IgD-negative memory B cell (primary cell): Measurements from ENCODE around the gene SNX20. TPM values are rescaled to one million over a fixed set of nuclear protein-coding genes. Genes with fewer than 3 reads are reported as not detected.
A peak's percentile ranks its signal among the peaks of the same experiment; 100 is the strongest.

ENCODE experiments used
- H3K27ac Mint-ChIP-seq, 3 donors: one replicate each; pipeline ENCODE4 v1.8.0; 2020 to 2022; ENCODE audit warnings: mild to moderate bottlenecking in 3 of 3, mixed read lengths in 3 of 3, moderate library complexity in 1 of 3
- H3K27me3 Mint-ChIP-seq: one replicate; pipeline ENCODE4 v1.8.0; 2021; ENCODE audit warnings: mixed read lengths
- H3K36me3 Mint-ChIP-seq: one replicate; pipeline ENCODE4 v1.8.0; 2020; ENCODE audit warnings: mild to moderate bottlenecking, mixed read lengths
- H3K4me1 Mint-ChIP-seq, 3 donors: one replicate each; pipeline ENCODE4 v1.8.0; 2020 to 2022; ENCODE audit warnings: mixed read lengths in 3 of 3, mild to moderate bottlenecking in 1 of 3
- H3K4me3 Mint-ChIP-seq, 4 donors: one replicate each; pipeline ENCODE4 v1.8.0; 2020 to 2022; ENCODE audit warnings: mild to moderate bottlenecking in 4 of 4, mixed read lengths in 4 of 4, moderate library complexity in 3 of 4
- H3K9me3 Mint-ChIP-seq, 3 donors: one replicate each; pipeline ENCODE4 v1.8.0; 2020 to 2021; ENCODE audit warnings: mixed read lengths in 3 of 3, mild to moderate bottlenecking in 1 of 3
- polyA plus RNA-seq: library from polyadenylated mRNA; unstranded; fragments of 300-500 nt; fragmentation: Illumina TruSeq; gene quantifications from one replicate; pipeline ENCODE4 v1.2.3, GENCODE V29; 2021

Gene SNX20, protein sequence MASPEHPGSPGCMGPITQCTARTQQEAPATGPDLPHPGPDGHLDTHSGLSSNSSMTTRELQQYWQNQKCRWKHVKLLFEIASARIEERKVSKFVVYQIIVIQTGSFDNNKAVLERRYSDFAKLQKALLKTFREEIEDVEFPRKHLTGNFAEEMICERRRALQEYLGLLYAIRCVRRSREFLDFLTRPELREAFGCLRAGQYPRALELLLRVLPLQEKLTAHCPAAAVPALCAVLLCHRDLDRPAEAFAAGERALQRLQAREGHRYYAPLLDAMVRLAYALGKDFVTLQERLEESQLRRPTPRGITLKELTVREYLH
- polyA plus RNA-seq, result 44.6 TPM

- H3K4me3 Mint-ChIP-seq, result peak within 1 kb of the TSS; percentile 91 to 96 (median 94)
- peak within 1 kb of the TSS; percentile 97 to 99 (median 98) for H3K27ac Mint-ChIP-seq
- peaks cover 0 to 1% (median 0%) of the 10 kb centered on the region in 3 donors for H3K9me3 Mint-ChIP-seq
- H3K4me1 Mint-ChIP-seq, result peaks cover 46 to 72% (median 58%) of the 10 kb centered on the region in 3 donors
- H3K36me3 Mint-ChIP-seq, result peaks cover 1% of the 10 kb centered on the region
- H3K27me3 Mint-ChIP-seq, result peaks cover 2% of the 10 kb centered on the region
These were observed at the start of gene SNX20 for GRCh38 chr16:50681021-50681885. Gene SNX20, minus strand, starts transcription at chr16:50681312. Its CDS starts 3,786 bp downstream, at chr16:50677526.

- Mint-ChIP-seq H3K4me1 (peaks cover 0 to 1% (median 0%) of the 10 kb centered on the region in 3 donors), H3K27ac (no peak overlapping the region), H3K9me3 (peaks cover 3 to 8% (median 7%) of the 10 kb centered on the region in 3 donors), H3K36me3 (peaks cover 10% of the 10 kb centered on the region), H3K4me3 (no peak overlapping the region), H3K27me3 (no peaks in the 10 kb centered on the region)
These were observed 43.2 kb upstream of the SNX20 start for GRCh38 chr16:50724306-50724705.

DNA sequence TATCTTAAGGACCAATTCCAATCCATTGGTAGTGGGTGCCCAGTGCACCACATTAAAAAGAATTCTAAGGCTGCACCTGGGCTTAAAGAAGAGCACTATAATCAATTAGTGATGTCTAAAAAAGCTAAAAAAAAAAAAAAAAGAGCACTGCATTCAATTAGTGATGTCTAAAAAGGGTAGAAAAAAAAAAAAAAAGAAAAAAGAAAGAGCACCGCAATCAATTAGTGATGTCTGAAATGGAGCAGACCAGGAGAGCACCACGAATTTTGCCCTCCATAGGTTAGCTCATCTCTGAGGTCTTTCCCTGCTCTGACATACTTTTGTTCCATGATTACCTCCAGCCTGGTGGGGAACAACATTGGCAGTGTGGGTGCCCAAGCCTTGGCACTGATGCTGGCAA is 41.8 kb upstream of the SNX20 start:
- H3K36me3 Mint-ChIP-seq, result peaks cover 9% of the 10 kb centered on the region
- no peaks in the 10 kb centered on the region for H3K27me3 Mint-ChIP-seq
- peaks cover 5 to 8% (median 7%) of the 10 kb centered on the region in 3 donors for H3K9me3 Mint-ChIP-seq

GRCh38 chr16:50722405-50722737 is 41.3 kb upstream of the SNX20 start:
- H3K27ac Mint-ChIP-seq, result no peak overlapping the region
- H3K36me3 Mint-ChIP-seq, result peaks cover 6% of the 10 kb centered on the region
- H3K9me3 Mint-ChIP-seq, result peaks cover 5 to 8% (median 7%) of the 10 kb centered on the region in 3 donors
- peaks cover 0 to 1% (median 0%) of the 10 kb centered on the region in 3 donors for H3K4me1 Mint-ChIP-seq
- no peak overlapping the region for H3K4me3 Mint-ChIP-seq
- no peaks in the 10 kb centered on the region for H3K27me3 Mint-ChIP-seq

More for the DNA sequence above, 41.8 kb upstream of the SNX20 start:
- Mint-ChIP-seq H3K4me1 (peaks cover 0 to 1% (median 0%) of the 10 kb centered on the region in 3 donors), H3K27ac (peak overlapping the region in 1 of 3 donors; percentile 24), H3K4me3 (no peak overlapping the region)

DNA sequence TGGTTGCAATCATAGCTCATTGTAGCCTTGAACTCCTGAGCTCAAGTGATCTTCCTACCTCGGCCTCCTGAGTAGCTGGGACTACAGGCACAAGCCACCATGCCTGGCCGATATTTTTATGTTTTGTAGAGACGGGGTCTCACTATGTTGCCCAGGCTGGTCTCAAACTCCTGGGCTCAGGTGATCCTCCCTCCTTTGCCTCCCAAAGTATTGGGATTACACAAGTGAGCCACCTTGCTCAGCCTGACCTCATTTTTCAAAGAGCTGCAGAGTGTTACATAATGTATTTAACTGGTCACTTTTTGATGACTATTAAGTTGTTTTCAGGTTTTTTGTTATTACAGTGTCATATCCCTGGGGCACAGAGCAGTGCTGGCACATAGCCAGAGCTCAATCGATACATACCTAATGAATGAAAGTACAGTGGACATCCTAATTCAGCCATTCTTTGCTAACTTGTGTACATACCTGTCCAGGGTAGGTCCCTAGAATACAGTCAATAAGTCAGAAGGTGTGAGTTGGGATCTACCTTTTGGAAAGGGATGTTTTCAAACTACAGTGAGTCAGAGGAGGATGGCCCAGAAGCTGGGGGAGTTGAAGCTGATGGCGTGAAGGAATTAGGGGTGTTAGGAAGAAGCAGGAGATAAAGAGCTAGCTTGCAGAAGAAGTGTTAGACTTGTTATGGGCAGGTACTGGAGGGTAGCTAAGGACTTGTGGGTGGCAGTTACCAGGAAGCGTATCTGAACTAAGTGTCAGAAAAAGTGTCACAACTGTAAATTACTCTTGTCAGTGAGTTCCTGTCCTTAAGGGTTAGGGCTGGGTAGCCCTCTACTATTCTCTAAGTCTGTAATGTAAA is 40.7 kb upstream of the SNX20 start:
- Mint-ChIP-seq H3K4me1 (peaks cover 0 to 1% (median 0%) of the 10 kb centered on the region in 3 donors), H3K9me3 (peaks cover 5 to 8% (median 7%) of the 10 kb centered on the region in 3 donors), H3K27ac (no peak overlapping the region), H3K4me3 (no peak overlapping the region), H3K27me3 (no peaks in the 10 kb centered on the region), H3K36me3 (peaks cover 6% of the 10 kb centered on the region)

DNA sequence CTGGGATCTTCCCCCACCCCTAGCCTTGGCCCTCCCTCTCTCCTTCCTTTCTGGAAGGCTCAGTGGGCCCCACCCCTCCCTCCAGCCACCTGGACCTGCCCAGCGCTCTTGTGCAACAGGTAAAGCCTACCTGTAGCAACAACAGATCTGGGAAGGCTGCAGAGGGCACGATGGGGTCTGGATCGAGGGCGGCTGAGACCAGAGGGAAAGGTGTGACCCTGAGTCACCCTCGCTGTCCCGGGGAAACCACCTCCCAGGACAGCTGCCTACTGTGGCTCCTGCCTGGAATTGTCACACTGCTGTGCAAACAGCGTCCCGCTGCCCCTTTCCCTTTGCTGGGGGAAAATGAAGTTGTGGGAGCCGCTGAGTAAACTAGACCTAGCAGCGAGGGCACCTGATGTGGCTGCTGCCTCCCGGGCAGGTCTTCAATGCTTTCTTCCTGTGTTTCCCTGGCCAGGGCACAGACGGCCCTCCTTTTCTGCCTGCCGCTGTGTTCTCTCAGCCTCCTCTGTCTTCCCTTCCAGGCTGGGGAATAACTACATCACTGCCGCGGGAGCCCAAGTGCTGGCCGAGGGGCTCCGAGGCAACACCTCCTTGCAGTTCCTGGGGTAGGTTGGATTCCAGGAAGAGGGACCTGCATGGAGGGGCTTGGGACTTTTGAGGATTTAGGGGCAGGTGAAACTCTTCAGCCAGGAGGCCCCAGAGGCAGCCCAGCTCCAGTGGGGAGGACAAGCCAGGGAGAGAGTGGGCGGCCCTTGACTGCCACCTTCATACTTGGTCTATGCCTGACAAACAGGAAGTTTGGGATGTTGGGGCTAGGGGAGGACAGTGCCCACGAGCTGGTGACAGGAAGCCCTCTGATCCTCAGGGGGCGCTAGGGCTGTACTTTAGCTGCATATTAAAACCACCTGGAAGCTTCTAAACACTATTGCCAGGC is 38.6 kb upstream of the SNX20 start:
- Mint-ChIP-seq H3K27me3 (no peaks in the 10 kb centered on the region), H3K4me3 (no peak overlapping the region), H3K4me1 (peaks cover 0 to 5% (median 3%) of the 10 kb centered on the region in 3 donors), H3K9me3 (peaks cover 5 to 8% (median 7%) of the 10 kb centered on the region in 3 donors), H3K27ac (no peak overlapping the region), H3K36me3 (peaks cover 6% of the 10 kb centered on the region)

GRCh38 chr16:50718761-50719400 is 37.8 kb upstream of the SNX20 start:
- H3K36me3 Mint-ChIP-seq, result peaks cover 5% of the 10 kb centered on the region
- H3K27me3 Mint-ChIP-seq, result no peaks in the 10 kb centered on the region
- peaks cover 0 to 5% (median 1%) of the 10 kb centered on the region in 3 donors for H3K4me1 Mint-ChIP-seq
- H3K9me3 Mint-ChIP-seq, result peaks cover 1 to 3% (median 2%) of the 10 kb centered on the region in 3 donors
- no peak overlapping the region for H3K4me3 Mint-ChIP-seq
- peak overlapping the region in 1 of 3 donors; percentile 39 for H3K27ac Mint-ChIP-seq

- Mint-ChIP-seq H3K27me3 (no peaks in the 10 kb centered on the region), H3K4me3 (peak overlapping the region in 1 of 4 donors; percentile 63), H3K27ac (peak overlapping the region in 2 of 3 donors; percentile 41 to 71), H3K4me1 (peaks cover 1 to 5% (median 2%) of the 10 kb centered on the region in 3 donors), H3K36me3 (peaks cover 5% of the 10 kb centered on the region), H3K9me3 (peaks cover 0 to 2% (median 0%) of the 10 kb centered on the region in 3 donors)
These were observed 37.1 kb upstream of the SNX20 start for GRCh38 chr16:50718061-50718760.

DNA sequence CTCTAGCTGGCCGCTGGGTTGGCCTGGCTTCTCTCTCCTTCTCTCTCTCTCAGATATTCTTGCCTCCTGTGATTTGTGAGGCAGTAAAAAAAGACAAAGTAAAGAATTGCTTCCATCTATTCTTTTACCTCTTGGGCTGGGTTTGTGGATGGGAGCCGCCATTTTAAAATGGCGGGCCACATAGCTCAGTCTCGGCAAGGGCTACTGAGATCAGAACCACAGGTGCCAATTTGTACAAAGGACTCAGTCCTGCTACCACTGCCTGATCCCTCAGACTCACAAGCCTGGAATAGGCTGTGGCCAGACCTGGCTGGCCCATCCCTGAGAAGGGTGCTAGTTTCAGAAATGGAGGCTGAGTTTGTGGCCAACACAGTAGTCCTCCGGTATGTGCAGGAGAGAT is 36.4 kb upstream of the SNX20 start:
- H3K27me3 Mint-ChIP-seq, result no peaks in the 10 kb centered on the region
- H3K36me3 Mint-ChIP-seq, result peaks cover 5% of the 10 kb centered on the region
- H3K27ac Mint-ChIP-seq, result peak overlapping the region in 1 of 3 donors; percentile 71
- no peak overlapping the region for H3K4me3 Mint-ChIP-seq
- peaks cover 1 to 5% (median 5%) of the 10 kb centered on the region in 3 donors for H3K4me1 Mint-ChIP-seq
- peaks cover 0 to 2% (median 0%) of the 10 kb centered on the region in 3 donors for H3K9me3 Mint-ChIP-seq

DNA sequence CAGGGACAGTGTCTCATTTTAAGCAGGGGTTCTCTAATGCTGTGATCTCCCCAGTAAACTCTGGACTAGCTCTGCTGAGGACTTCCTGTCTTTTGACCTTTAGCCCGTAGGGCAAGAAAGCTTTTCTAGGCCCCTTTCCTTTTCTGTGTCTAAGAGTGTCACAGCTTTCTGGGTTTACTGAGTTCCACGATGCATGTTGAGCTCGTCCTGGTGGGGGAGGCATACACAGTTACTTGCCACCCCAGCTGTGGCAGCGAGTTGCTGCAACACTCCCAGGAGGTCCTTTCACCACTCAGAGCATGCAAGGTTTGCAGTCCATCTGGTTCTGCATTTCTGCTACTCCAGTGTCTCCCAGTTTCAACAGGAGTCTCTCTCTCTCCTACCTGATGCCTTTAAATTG is 36.0 kb upstream of the SNX20 start:
- peaks cover 0 to 2% (median 0%) of the 10 kb centered on the region in 3 donors for H3K9me3 Mint-ChIP-seq
- H3K27me3 Mint-ChIP-seq, result no peaks in the 10 kb centered on the region
- peaks cover 1 to 5% (median 5%) of the 10 kb centered on the region in 3 donors for H3K4me1 Mint-ChIP-seq
- H3K4me3 Mint-ChIP-seq, result peak overlapping the region in 1 of 4 donors; percentile 37
- no peak overlapping the region for H3K27ac Mint-ChIP-seq
- H3K36me3 Mint-ChIP-seq, result peaks cover 3% of the 10 kb centered on the region

GRCh38 chr16:50712956-50713355 is 31.8 kb upstream of the SNX20 start:
- Mint-ChIP-seq H3K4me1 (peaks cover 18 to 20% (median 18%) of the 10 kb centered on the region in 3 donors), H3K36me3 (no peaks in the 10 kb centered on the region), H3K27me3 (no peaks in the 10 kb centered on the region), H3K9me3 (no peaks in the 10 kb centered on the region), H3K27ac (peak overlapping the region in 1 of 3 donors; percentile 73), H3K4me3 (no peak overlapping the region)

DNA sequence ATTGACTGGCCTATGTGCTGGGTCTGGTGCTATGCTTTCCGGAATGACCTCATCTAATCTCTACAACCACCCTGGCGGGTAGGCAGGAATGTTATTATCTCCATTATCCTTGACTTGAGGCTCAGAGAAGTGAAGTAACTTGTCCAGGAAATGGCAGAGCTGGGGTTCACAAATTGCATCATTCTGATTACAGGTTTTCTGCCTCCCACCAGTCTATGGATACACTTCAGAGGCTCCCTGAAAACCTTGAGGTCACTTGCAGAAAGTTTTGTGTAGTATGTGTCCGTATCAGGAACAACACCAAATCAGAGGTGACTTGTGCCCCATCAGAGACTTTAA is 31.4 kb upstream of the SNX20 start:
- Mint-ChIP-seq H3K4me3 (no peak overlapping the region), H3K36me3 (no peaks in the 10 kb centered on the region), H3K4me1 (peaks cover 18 to 20% (median 19%) of the 10 kb centered on the region in 3 donors), H3K9me3 (no peaks in the 10 kb centered on the region), H3K27me3 (no peaks in the 10 kb centered on the region), H3K27ac (peak overlapping the region in 1 of 3 donors; percentile 73)
